WTC11 (cell line): Measurements from ENCODE around the gene SMARCD3.

Experiments
- ATF1 ChIP-seq: sonication (generic); formaldehyde crosslinking; IDR thresholded peaks from 2 replicates; pipeline ENCODE4 v1.8.1; 2023; ENCODE audit warnings: mild to moderate bottlenecking, moderate library complexity, missing genetic modification reagents
- CTCF ChIP-seq: fragments of 200-600 bp; IDR thresholded peaks from 2 replicates; pipeline ENCODE4 v1.8.0; 2022; ENCODE audit warnings: antibody characterized with exemption
- JUN ChIP-seq: sonication (generic); formaldehyde crosslinking; IDR thresholded peaks from 2 replicates; pipeline ENCODE4 v1.8.0; 2023; ENCODE audit warnings: mild to moderate bottlenecking, missing genetic modification reagents
- TF ChIP-seq, protein P1 (sequence below): sonication (generic); formaldehyde crosslinking; IDR thresholded peaks from 2 replicates; pipeline ENCODE4 v1.8.0; 2022; ENCODE audit warnings: missing genetic modification reagents

GRCh38 chr7:151215396-151215795 lies 33.1 kb downstream of the SMARCD3 start:
- no peak for TF ChIP-seq ATF1 (CRISPR knock-in tag)
- TF ChIP-seq CTCF = no peak
- TF ChIP-seq, protein P1, sequence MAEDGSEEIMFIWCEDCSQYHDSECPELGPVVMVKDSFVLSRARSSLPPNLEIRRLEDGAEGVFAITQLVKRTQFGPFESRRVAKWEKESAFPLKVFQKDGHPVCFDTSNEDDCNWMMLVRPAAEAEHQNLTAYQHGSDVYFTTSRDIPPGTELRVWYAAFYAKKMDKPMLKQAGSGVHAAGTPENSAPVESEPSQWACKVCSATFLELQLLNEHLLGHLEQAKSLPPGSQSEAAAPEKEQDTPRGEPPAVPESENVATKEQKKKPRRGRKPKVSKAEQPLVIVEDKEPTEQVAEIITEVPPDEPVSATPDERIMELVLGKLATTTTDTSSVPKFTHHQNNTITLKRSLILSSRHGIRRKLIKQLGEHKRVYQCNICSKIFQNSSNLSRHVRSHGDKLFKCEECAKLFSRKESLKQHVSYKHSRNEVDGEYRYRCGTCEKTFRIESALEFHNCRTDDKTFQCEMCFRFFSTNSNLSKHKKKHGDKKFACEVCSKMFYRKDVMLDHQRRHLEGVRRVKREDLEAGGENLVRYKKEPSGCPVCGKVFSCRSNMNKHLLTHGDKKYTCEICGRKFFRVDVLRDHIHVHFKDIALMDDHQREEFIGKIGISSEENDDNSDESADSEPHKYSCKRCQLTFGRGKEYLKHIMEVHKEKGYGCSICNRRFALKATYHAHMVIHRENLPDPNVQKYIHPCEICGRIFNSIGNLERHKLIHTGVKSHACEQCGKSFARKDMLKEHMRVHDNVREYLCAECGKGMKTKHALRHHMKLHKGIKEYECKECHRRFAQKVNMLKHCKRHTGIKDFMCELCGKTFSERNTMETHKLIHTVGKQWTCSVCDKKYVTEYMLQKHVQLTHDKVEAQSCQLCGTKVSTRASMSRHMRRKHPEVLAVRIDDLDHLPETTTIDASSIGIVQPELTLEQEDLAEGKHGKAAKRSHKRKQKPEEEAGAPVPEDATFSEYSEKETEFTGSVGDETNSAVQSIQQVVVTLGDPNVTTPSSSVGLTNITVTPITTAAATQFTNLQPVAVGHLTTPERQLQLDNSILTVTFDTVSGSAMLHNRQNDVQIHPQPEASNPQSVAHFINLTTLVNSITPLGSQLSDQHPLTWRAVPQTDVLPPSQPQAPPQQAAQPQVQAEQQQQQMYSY (CRISPR knock-in tag) = no peak
- no peak for TF ChIP-seq JUN (CRISPR knock-in tag)
